Liver (tissue), 9 donors: ENCODE measurements around the gene TNNT3. TPM values are rescaled to one million over a fixed set of nuclear protein-coding genes. Genes with fewer than 3 reads are reported as not detected.
A peak's percentile ranks its signal among the peaks of the same experiment; 100 is the strongest.

ENCODE experiments used
- DNase-seq: peaks from one replicate; pipeline ENCODE4 v3.0.0-alpha.2; 2017; ENCODE audit warnings: low spot score
- H3K27ac ChIP-seq, 2 donors: one replicate each; pipeline ENCODE4 v1.7.0; 2013; ENCODE audit warnings: inconsistent platforms in 2 of 2, low read length in 2 of 2, control low read depth in 1 of 2, low read depth in 1 of 2, mild to moderate bottlenecking in 1 of 2
- H3K27me3 ChIP-seq, 4 donors: one replicate each; pipeline versions ENCODE4 v1.6.1 to v1.7.0; 2013; ENCODE audit warnings: low read length in 3 of 4, inconsistent platforms in 1 of 4, mild to moderate bottlenecking in 1 of 4, moderate library complexity in 1 of 4; ENCODE audit not compliant: control insufficient read depth in 4 of 4, insufficient read depth in 4 of 4
- H3K36me3 ChIP-seq, 4 donors: one replicate each; pipeline versions ENCODE4 v1.6.1 to v1.7.0; 2013; ENCODE audit warnings: low read length in 3 of 4, mild to moderate bottlenecking in 3 of 4, low read depth in 1 of 4, moderate library complexity in 1 of 4; ENCODE audit not compliant: control insufficient read depth in 4 of 4, insufficient read depth in 3 of 4
- H3K4me1 ChIP-seq, 4 donors: one replicate each; pipeline versions ENCODE4 v1.6.1 to v1.7.0; 2013; ENCODE audit warnings: low read length in 3 of 4, mild to moderate bottlenecking in 3 of 4, moderate library complexity in 1 of 4; ENCODE audit not compliant: control insufficient read depth in 4 of 4, insufficient read depth in 4 of 4
- H3K4me3 ChIP-seq, 3 donors: one replicate each; pipeline versions ENCODE4 v1.6.1 to v1.7.0; 2013; ENCODE audit warnings: low read length in 3 of 3, control low read depth in 1 of 3, low read depth in 1 of 3, mild to moderate bottlenecking in 1 of 3
- H3K9ac ChIP-seq, 2 donors: one replicate each; pipeline ENCODE4 v1.7.0; 2013; ENCODE audit warnings: low read length in 2 of 2, mild to moderate bottlenecking in 2 of 2, moderate library complexity in 2 of 2, control low read depth in 1 of 2, low read depth in 1 of 2
- H3K9me3 ChIP-seq, 4 donors: one replicate each; pipeline versions ENCODE4 v1.6.1 to v1.7.0; 2013; ENCODE audit warnings: low read length in 3 of 4; ENCODE audit not compliant: control insufficient read depth in 4 of 4
- CTCF ChIP-seq: fragments of 150-350 bp; IDR thresholded peaks from 2 replicates; pipeline ENCODE4 v1.5.1; 2017; ENCODE audit warnings: improper control_type of control experiment, low read depth, low read length; ENCODE audit not compliant: missing input control
- EGR1 ChIP-seq, 2 donors: IDR thresholded peaks; 2 replicates each; pipeline ENCODE4 v1.6.1; 2016 to 2018; ENCODE audit warnings: antibody characterized with exemption in 2 of 2, low read depth in 2 of 2
- FOXA1 ChIP-seq: IDR thresholded peaks from 2 replicates; pipeline ENCODE4 v1.6.1; 2016; ENCODE audit warnings: antibody characterized with exemption
- FOXA2 ChIP-seq: IDR thresholded peaks from 2 replicates; pipeline ENCODE4 v1.6.1; 2016; ENCODE audit warnings: antibody characterized with exemption
- GABPA ChIP-seq, 2 donors: IDR thresholded peaks in 1 of 2; conservative IDR thresholded peaks in 1 of 2; 2 replicates each; pipeline ENCODE4 v1.6.1; 2016; ENCODE audit warnings: antibody characterized with exemption in 2 of 2, mild to moderate bottlenecking in 1 of 2, moderate library complexity in 1 of 2
- HNF4A ChIP-seq, 2 donors: conservative IDR thresholded peaks; 2 replicates each; pipeline ENCODE4 v1.6.1; 2016; ENCODE audit warnings: antibody characterized with exemption in 2 of 2, mild to moderate bottlenecking in 2 of 2
- HNF4G ChIP-seq: IDR thresholded peaks from 2 replicates; pipeline ENCODE4 v1.6.1; 2016; ENCODE audit warnings: antibody characterized with exemption
- JUND ChIP-seq, 2 donors: IDR thresholded peaks; 2 replicates each; pipeline ENCODE4 v1.6.1; 2016; ENCODE audit warnings: antibody characterized with exemption in 2 of 2
- NR2F2 ChIP-seq: IDR thresholded peaks from 2 replicates; pipeline ENCODE4 v1.6.1; 2016; ENCODE audit warnings: antibody characterized with exemption
- RAD21 ChIP-seq, 2 donors: IDR thresholded peaks; 2 replicates each; pipeline ENCODE4 v1.6.1; 2016; ENCODE audit warnings: antibody characterized with exemption in 2 of 2, mild to moderate bottlenecking in 2 of 2
- RXRA ChIP-seq, 2 donors: IDR thresholded peaks; 2 replicates each; pipeline ENCODE4 v1.6.1; 2017 to 2018; ENCODE audit warnings: antibody characterized with exemption in 2 of 2, mild to moderate bottlenecking in 1 of 2
- SP1 ChIP-seq: IDR thresholded peaks from 2 replicates; pipeline ENCODE4 v1.6.1; 2018; ENCODE audit warnings: antibody characterized with exemption, mild to moderate bottlenecking
- TAF1 ChIP-seq: conservative IDR thresholded peaks from 2 replicates; pipeline ENCODE4 v1.6.1; 2016; ENCODE audit warnings: antibody characterized with exemption, mild to moderate bottlenecking
- YY1 ChIP-seq: IDR thresholded peaks from 2 replicates; pipeline ENCODE4 v1.6.1; 2016; ENCODE audit warnings: antibody characterized with exemption, mild to moderate bottlenecking
- WGBS: extraction: QIAGEN DNeasy Blood & Tissue Kit; methylation state at CpG from one replicate; pipeline ENCODE4 v1.1.7; 2013; 5-methylcytosine and 5-hydroxymethylcytosine counted together
- polyA plus RNA-seq, 2 donors: library from polyadenylated mRNA; stranded (reverse) in 1 of 2; unstranded in 1 of 2; fragments of 200-250 nt in 1 of 2; fragments of >200 nt in 1 of 2; fragmentation: Nextera tagmentation in 1 of 2; extraction: Ambion mirVana in 1 of 2; gene quantifications; one replicate each; pipeline versions ENCODE4 v1.2.1 to v1.2.3, GENCODE V29; 2013 to 2015
- total RNA-seq, 2 donors: library from RNA; depleted of rRNA; stranded (reverse); fragments of >200 nt; gene quantifications; one replicate each; pipeline ENCODE4 v1.2.3, GENCODE V29; 2014
- TF ChIP-seq, protein P1 (sequence below): IDR thresholded peaks from 2 replicates; pipeline ENCODE4 v1.6.1; 2016; ENCODE audit warnings: antibody characterized with exemption
- TF ChIP-seq, protein P2 (sequence below): IDR thresholded peaks from 2 replicates; pipeline ENCODE4 v1.6.1; 2016; ENCODE audit warnings: antibody characterized with exemption, mild to moderate bottlenecking
- TF ChIP-seq, protein P3 (sequence below): IDR thresholded peaks from 2 replicates; pipeline ENCODE4 v1.6.1; 2016; ENCODE audit warnings: antibody characterized with exemption
- donor health status: healthy.
- donor health status: healthy.
- donor health status: healthy.
- donor health status: healthy.
- donor health status: healthy.

TNNT3 gene
- under 1 TPM in 1 of 2 donors, not detected in 1; 0.14 TPM for total RNA-seq
- polyA plus RNA-seq: under 1 TPM in 1 of 2 donors, not detected in 1; 0.06 TPM

GRCh38 chr11:1919391-1920127, at the start of gene TNNT3:
TNNT3 (plus strand) TSS chr11:1919703; CDS start chr11:1922875, 3,172 bp downstream.
- no peaks in the 10 kb centered on the region for H3K27me3 ChIP-seq
- H3K9me3 ChIP-seq: no peaks in the 10 kb centered on the region
- no peak within 1 kb of the TSS for H3K4me3 ChIP-seq
- no peak within 1 kb of the TSS for H3K27ac ChIP-seq
- no peaks in the 10 kb centered on the region for H3K36me3 ChIP-seq
- no peak within 1 kb of the TSS for H3K9ac ChIP-seq
- 79% methylated on average over 31 of the region's 31 CpGs for WGBS
- H3K4me1 ChIP-seq: no peaks in the 10 kb centered on the region
- no peak for DNase-seq
- TF ChIP-seq RXRA (IDR thresholded peaks at IDR 0.05) (no peak), GABPA (IDR thresholded peaks at IDR 0.05 in 1 of 2, conservative IDR thresholded peaks at IDR 0.05 in 1 of 2) (no peak), SP1 (no peak), YY1 (no peak), TAF1 (no peak)
- TF ChIP-seq, protein P1, sequence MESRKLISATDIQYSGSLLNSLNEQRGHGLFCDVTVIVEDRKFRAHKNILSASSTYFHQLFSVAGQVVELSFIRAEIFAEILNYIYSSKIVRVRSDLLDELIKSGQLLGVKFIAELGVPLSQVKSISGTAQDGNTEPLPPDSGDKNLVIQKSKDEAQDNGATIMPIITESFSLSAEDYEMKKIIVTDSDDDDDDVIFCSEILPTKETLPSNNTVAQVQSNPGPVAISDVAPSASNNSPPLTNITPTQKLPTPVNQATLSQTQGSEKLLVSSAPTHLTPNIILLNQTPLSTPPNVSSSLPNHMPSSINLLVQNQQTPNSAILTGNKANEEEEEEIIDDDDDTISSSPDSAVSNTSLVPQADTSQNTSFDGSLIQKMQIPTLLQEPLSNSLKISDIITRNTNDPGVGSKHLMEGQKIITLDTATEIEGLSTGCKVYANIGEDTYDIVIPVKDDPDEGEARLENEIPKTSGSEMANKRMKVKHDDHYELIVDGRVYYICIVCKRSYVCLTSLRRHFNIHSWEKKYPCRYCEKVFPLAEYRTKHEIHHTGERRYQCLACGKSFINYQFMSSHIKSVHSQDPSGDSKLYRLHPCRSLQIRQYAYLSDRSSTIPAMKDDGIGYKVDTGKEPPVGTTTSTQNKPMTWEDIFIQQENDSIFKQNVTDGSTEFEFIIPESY: no peak
- TF ChIP-seq, protein P2, sequence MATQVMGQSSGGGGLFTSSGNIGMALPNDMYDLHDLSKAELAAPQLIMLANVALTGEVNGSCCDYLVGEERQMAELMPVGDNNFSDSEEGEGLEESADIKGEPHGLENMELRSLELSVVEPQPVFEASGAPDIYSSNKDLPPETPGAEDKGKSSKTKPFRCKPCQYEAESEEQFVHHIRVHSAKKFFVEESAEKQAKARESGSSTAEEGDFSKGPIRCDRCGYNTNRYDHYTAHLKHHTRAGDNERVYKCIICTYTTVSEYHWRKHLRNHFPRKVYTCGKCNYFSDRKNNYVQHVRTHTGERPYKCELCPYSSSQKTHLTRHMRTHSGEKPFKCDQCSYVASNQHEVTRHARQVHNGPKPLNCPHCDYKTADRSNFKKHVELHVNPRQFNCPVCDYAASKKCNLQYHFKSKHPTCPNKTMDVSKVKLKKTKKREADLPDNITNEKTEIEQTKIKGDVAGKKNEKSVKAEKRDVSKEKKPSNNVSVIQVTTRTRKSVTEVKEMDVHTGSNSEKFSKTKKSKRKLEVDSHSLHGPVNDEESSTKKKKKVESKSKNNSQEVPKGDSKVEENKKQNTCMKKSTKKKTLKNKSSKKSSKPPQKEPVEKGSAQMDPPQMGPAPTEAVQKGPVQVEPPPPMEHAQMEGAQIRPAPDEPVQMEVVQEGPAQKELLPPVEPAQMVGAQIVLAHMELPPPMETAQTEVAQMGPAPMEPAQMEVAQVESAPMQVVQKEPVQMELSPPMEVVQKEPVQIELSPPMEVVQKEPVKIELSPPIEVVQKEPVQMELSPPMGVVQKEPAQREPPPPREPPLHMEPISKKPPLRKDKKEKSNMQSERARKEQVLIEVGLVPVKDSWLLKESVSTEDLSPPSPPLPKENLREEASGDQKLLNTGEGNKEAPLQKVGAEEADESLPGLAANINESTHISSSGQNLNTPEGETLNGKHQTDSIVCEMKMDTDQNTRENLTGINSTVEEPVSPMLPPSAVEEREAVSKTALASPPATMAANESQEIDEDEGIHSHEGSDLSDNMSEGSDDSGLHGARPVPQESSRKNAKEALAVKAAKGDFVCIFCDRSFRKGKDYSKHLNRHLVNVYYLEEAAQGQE: no peak

DNA sequence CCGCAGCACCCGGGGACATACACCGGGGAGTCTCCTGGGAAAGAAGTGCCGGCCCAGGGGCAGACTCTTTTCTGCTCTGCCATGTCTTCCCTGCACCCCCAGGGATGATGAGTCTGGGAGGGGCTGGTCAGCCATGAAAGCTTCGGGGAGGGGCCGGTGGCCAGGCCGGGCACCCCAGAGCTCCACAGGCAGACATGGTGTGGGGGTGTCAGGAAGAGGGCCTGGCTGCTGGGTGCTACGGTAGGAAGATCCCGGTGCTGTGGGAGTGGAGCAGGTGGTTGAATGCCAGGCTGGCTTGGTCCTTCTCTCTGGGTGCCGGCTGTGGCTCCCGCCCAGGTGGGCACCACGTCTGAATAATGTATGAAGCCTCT, 49.2 kb upstream of the TNNT3 start:
- Histone ChIP-seq H3K36me3 (no peaks in the 10 kb centered on the region), H3K9me3 (no peaks in the 10 kb centered on the region), H3K4me3 (no peak overlapping the region), H3K4me1 (peaks cover 0 to 6% (median 0%) of the 10 kb centered on the region in 4 donors), H3K27me3 (peaks cover 0 to 3% (median 0%) of the 10 kb centered on the region in 4 donors), H3K9ac (no peak overlapping the region), H3K27ac (peak overlapping the region in 1 of 2 donors; percentile 41)
- WGBS: 72% methylated on average over 12 of the region's 12 CpGs
- DNase-seq: no peak
- TF ChIP-seq JUND (IDR thresholded peaks at IDR 0.05) (no peak), HNF4G (no peak), NR2F2 (no peak), TAF1 (no peak), HNF4A (conservative IDR thresholded peaks at IDR 0.05) (no peak), EGR1 (IDR thresholded peaks at IDR 0.05; ENCODE audit: low read depth in 2 of 2) (no peak), YY1 (no peak), CTCF (no peak), RXRA (IDR thresholded peaks at IDR 0.05) (no peak), RAD21 (IDR thresholded peaks at IDR 0.05) (no peak), SP1 (no peak), FOXA2 (no peak), FOXA1 (no peak), GABPA (IDR thresholded peaks at IDR 0.05 in 1 of 2, conservative IDR thresholded peaks at IDR 0.05 in 1 of 2) (no peak)
- TF ChIP-seq, protein P3, sequence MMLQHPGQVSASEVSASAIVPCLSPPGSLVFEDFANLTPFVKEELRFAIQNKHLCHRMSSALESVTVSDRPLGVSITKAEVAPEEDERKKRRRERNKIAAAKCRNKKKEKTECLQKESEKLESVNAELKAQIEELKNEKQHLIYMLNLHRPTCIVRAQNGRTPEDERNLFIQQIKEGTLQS: no peak
- TF ChIP-seq, protein P1: no peak
- TF ChIP-seq, protein P2: no peak
